Measurements from ENCODE around the gene PTPRN2. TPM values are rescaled to one million over a fixed set of nuclear protein-coding genes. Genes with fewer than 3 reads are reported as not detected.

Gene PTPRN2
- total and polyA plus RNA-seq, 2 donors from 2014 or later = 4.8 to 6.2 TPM

DNA sequence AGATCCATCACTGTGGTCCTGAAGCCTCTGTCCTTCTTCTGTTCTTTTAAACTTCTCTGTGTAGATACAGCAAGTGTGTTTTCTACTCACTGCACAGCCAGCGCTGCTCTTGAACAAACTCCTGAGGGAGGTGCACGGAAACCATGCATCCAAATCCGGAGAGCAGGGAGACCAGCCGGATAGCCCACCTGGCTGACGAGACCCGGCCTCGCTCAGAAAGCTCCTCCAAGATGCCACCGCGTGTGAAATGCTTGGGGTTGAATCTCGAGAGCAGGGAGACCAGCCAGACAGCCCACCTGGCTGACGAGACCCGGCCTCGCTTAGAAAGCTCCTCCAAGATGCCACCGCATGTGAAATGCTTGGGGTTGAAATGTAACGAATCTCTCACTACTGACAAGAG is 602.0 kb downstream of the PTPRN2 start:
- no peak overlapping the region for H3K9ac ChIP-seq (ENCODE audit: low read length in 3 of 3)

DNA sequence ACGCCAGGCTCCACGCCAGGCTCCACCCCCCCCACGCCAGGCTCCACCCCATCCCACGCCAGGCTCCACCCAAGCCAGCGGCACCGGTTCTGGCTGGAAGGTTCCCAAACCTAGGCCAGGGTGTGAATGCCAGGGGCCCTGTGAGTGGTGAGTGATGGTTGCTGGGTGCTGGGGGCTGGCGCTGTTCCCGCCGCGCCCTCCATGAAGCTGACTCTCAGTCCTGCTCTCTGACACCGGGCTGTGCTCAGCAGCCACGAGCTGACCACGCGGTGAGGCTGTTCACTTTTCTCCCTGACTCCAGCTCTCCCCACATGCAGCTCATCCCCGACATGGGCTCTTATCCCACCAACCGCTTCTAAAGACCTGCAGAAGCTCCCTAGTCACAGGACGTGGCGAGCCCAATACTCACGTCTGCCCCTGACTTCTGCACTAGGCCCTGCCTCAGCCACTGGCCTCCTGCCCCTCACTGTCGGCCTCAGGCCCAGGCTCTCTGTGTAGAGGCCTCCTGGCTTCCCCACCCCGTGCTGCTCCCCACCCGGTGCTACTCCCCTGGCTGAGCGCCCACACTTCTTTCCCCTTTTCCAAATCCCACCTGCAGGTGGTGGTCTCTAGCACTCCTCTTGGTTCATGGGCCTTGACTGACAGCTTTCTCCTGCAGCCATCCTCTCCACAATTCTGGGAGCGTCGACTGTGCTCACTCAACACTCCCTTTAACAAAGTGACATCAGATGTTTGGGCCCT is 603.0 kb downstream of the PTPRN2 start:
- Histone ChIP-seq H3K4me1 (ENCODE audit: control insufficient read depth in 2 of 3, insufficient read depth in 2 of 3, low read depth in 1 of 3, low read length in 3 of 3) (no peaks in the 10 kb centered on the region), H3K9ac (ENCODE audit: low read length in 3 of 3) (no peak overlapping the region), H3K27me3 (ENCODE audit: control insufficient read depth, insufficient read depth, low read length) (no peaks in the 10 kb centered on the region), H3K4me3 (ENCODE audit: low read length in 3 of 3) (no peak overlapping the region), H3K9me3 (ENCODE audit: control insufficient read depth in 2 of 3, insufficient read depth in 1 of 3, low read length in 3 of 3) (no peaks in the 10 kb centered on the region), H3K36me3 (ENCODE audit: control insufficient read depth in 2 of 3, insufficient read depth in 3 of 3, low read length in 3 of 3) (no peaks in the 10 kb centered on the region), H3K27ac (ENCODE audit: low read depth in 2 of 2, low read length in 2 of 2) (no peak overlapping the region)
- peak in 1 of 5 donors; percentile 60 for DNase-seq
- intact Hi-C loops (cut with DNase I) = no loop called here
- no peak for FAIRE-seq
- TF ChIP-seq, protein P1, sequence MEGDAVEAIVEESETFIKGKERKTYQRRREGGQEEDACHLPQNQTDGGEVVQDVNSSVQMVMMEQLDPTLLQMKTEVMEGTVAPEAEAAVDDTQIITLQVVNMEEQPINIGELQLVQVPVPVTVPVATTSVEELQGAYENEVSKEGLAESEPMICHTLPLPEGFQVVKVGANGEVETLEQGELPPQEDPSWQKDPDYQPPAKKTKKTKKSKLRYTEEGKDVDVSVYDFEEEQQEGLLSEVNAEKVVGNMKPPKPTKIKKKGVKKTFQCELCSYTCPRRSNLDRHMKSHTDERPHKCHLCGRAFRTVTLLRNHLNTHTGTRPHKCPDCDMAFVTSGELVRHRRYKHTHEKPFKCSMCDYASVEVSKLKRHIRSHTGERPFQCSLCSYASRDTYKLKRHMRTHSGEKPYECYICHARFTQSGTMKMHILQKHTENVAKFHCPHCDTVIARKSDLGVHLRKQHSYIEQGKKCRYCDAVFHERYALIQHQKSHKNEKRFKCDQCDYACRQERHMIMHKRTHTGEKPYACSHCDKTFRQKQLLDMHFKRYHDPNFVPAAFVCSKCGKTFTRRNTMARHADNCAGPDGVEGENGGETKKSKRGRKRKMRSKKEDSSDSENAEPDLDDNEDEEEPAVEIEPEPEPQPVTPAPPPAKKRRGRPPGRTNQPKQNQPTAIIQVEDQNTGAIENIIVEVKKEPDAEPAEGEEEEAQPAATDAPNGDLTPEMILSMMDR (IDR thresholded peaks at IDR 0.05; ENCODE audit: borderline replicate concordance, extremely low read depth, insufficient read depth) = no peak

More for the DNA sequence above, 602.0 kb downstream of the PTPRN2 start:
- Histone ChIP-seq H3K4me1 (ENCODE audit: control insufficient read depth in 2 of 3, insufficient read depth in 2 of 3, low read depth in 1 of 3, low read length in 3 of 3) (no peaks in the 10 kb centered on the region), H3K27me3 (ENCODE audit: control insufficient read depth, insufficient read depth, low read length) (no peaks in the 10 kb centered on the region), H3K27ac (ENCODE audit: low read depth in 2 of 2, low read length in 2 of 2) (no peak overlapping the region), H3K36me3 (ENCODE audit: control insufficient read depth in 2 of 3, insufficient read depth in 3 of 3, low read length in 3 of 3) (no peaks in the 10 kb centered on the region), H3K4me3 (ENCODE audit: low read length in 3 of 3) (no peak overlapping the region), H3K9me3 (ENCODE audit: control insufficient read depth in 2 of 3, insufficient read depth in 1 of 3, low read length in 3 of 3) (no peaks in the 10 kb centered on the region)
- intact Hi-C loops (cut with DNase I) = no loop called here
- peak in 1 of 5 donors; percentile 39 for DNase-seq
- TF ChIP-seq, protein P1 (IDR thresholded peaks at IDR 0.05; ENCODE audit: borderline replicate concordance, extremely low read depth, insufficient read depth) = no peak
- no peak for FAIRE-seq

- intact Hi-C loops (cut with DNase I) = no loop called here
- H3K27ac ChIP-seq (ENCODE audit: low read depth in 2 of 2, low read length in 2 of 2) = no peak overlapping the region
- no peak overlapping the region for H3K9ac ChIP-seq (ENCODE audit: low read length in 3 of 3)
- DNase-seq = peak in 2 of 5 donors; percentile 40 to 61
- no peaks in the 10 kb centered on the region for H3K4me1 ChIP-seq (ENCODE audit: control insufficient read depth in 2 of 3, insufficient read depth in 2 of 3, low read depth in 1 of 3, low read length in 3 of 3)
- TF ChIP-seq, protein P1 (IDR thresholded peaks at IDR 0.05; ENCODE audit: borderline replicate concordance, extremely low read depth, insufficient read depth) = no peak
- no peaks in the 10 kb centered on the region for H3K27me3 ChIP-seq (ENCODE audit: control insufficient read depth, insufficient read depth, low read length)
- no peaks in the 10 kb centered on the region for H3K36me3 ChIP-seq (ENCODE audit: control insufficient read depth in 2 of 3, insufficient read depth in 3 of 3, low read length in 3 of 3)
- H3K9me3 ChIP-seq (ENCODE audit: control insufficient read depth in 2 of 3, insufficient read depth in 1 of 3, low read length in 3 of 3) = no peaks in the 10 kb centered on the region
- H3K4me3 ChIP-seq (ENCODE audit: low read length in 3 of 3) = no peak overlapping the region
- no peak for FAIRE-seq
Measured at GRCh38 chr7:157983502-157984422, 603.9 kb downstream of the PTPRN2 start.

Measured in kidney (tissue), 14 donors.